OCI-LY1 (cell line): ENCODE results near the gene MUC6.

ENCODE experiments used
- CTCF ChIP-seq: fragments of 200-600 bp; sonication (generic), shearing (Covaris generic); IDR thresholded peaks from 2 replicates; pipeline ENCODE4 v1.5.1; 2017; ENCODE audit warnings: mild to moderate bottlenecking, antibody characterized with exemption, low read length, moderate library complexity, mixed read lengths
- EZH2 ChIP-seq: fragments of 200-600 bp; sonication (generic), shearing (Covaris generic); IDR thresholded peaks from 2 replicates; pipeline ENCODE4 v1.8.0; 2017; ENCODE audit warnings: borderline replicate concordance, mixed run types, mild to moderate bottlenecking, antibody characterized with exemption, low read length, moderate library complexity, mixed read lengths

- TF ChIP-seq EZH2 (no peak), CTCF (no peak)
Measured at GRCh38 chr11:1022411-1022810, 14.1 kb downstream of the MUC6 start.
